HepG2 (cell line): ENCODE measurements around the gene EXPH5. TPM values are rescaled to one million over a fixed set of nuclear protein-coding genes. Genes with fewer than 3 reads are reported as not detected.

Experiments used
- ATAC-seq: fragments of 200-7000 bp; cut with Tn5 transposase; 3 replicates; pipeline ENCODE4 v1.9.1; 2020; ENCODE audit warnings: mild to moderate bottlenecking, moderate library complexity
- BruUV-seq: library from RNA; stranded (reverse); fragments of 400-500 nt; replicated peaks from 2 replicates; lab custom pipeline; 2021; lab: Mats Ljungman, UMichigan
- CTCF ChIA-PET: fragments of 300-600 bp; formaldehyde crosslinking; extraction: SDS; loops from one replicate; lab custom pipeline; 2021; ENCODE audit warnings: low total read pairs, inconsistent platforms, low intra/inter-chr PET ratio; lab: Yijun Ruan, JAX
- POLR2A ChIA-PET: fragments of 350-600 bp; sonication (Branson Sonifier 250); formaldehyde crosslinking; loops from one replicate; lab custom pipeline; 2020; ENCODE audit warnings: antibody characterized with exemption, inconsistent platforms; lab: Yijun Ruan, JAX
- DNase-seq: peaks from one replicate; pipeline ENCODE4 v3.0.0-alpha.2; 2015; ENCODE audit warnings: low spot score
- FAIRE-seq: peaks from 3 replicates; lab custom pipeline; 2011; peaks lifted over from hg19 to GRCh38; lab: Jason Lieb, UNC
- H2AFZ ChIP-seq: one replicate; pipeline ENCODE4 v1.6.1; 2011; ENCODE audit warnings: low read length, inconsistent platforms
- H3K27ac ChIP-seq: fragments of 300-600 bp; 3 replicates; pipeline ENCODE4 v1.8.0; 2011; ENCODE audit warnings: mixed run types, mild to moderate bottlenecking, mixed read lengths, low read length, inconsistent platforms; ENCODE audit not compliant: insufficient read depth; ENCODE audit errors: extremely low read length
- H3K27me3 ChIP-seq, 2 experiments: fragments of 200-600 bp in 1 of 2; 2 replicates in 1 of 2; 3 replicates in 1 of 2; pipeline versions ENCODE4 v1.6.0 to v1.8.0; 2011; ENCODE audit warnings: low read length in 2 of 2, mild to moderate bottlenecking in 2 of 2, moderate library complexity in 2 of 2, inconsistent platforms in 1 of 2; ENCODE audit not compliant: insufficient read depth in 2 of 2, control insufficient read depth in 1 of 2
- H3K36me3 ChIP-seq, 2 experiments: fragments of 200-600 bp in 1 of 2; replicated peaks in 1 of 2; 2 replicates in 1 of 2; 3 replicates in 1 of 2; pipeline versions ENCODE4 v1.5.1 to v1.8.0; 2011; ENCODE audit warnings: low read length in 2 of 2, inconsistent platforms in 1 of 2; ENCODE audit not compliant: insufficient read depth in 2 of 2, control insufficient read depth in 1 of 2
- H3K4me1 ChIP-seq: 2 replicates; pipeline ENCODE4 v1.5.1; 2012; ENCODE audit warnings: low read length, inconsistent platforms; ENCODE audit not compliant: insufficient read depth
- H3K4me2 ChIP-seq: 2 replicates; pipeline ENCODE4 v1.6.0; 2011; ENCODE audit warnings: low read depth, low read length, inconsistent platforms
- H3K4me3 ChIP-seq, 3 experiments: fragments of 200-600 bp in 1 of 3; sonication (generic), shearing (Covaris generic) in 1 of 3; replicated peaks in 1 of 3; 2 replicates each; pipeline ENCODE4 v1.5.1; 2011 to 2016; ENCODE audit warnings: low read length in 3 of 3, inconsistent platforms in 2 of 3, low read depth in 2 of 3, mild to moderate bottlenecking in 2 of 3, control low read depth in 1 of 3, mixed read lengths in 1 of 3; ENCODE audit not compliant: insufficient read depth in 1 of 3
- H3K79me2 ChIP-seq: one replicate; pipeline ENCODE4 v1.6.1; 2011; ENCODE audit warnings: low read length, inconsistent platforms; ENCODE audit not compliant: insufficient read depth
- H3K9ac ChIP-seq: 2 replicates; pipeline ENCODE4 v1.6.0; 2011; ENCODE audit warnings: mild to moderate bottlenecking, low read depth, low read length, inconsistent platforms; ENCODE audit not compliant: insufficient read depth
- H3K9me3 ChIP-seq: 2 replicates; pipeline ENCODE4 v1.5.1; 2012; ENCODE audit warnings: mild to moderate bottlenecking, low read length
- H4K20me1 ChIP-seq: 2 replicates; pipeline ENCODE4 v1.6.0; 2011; ENCODE audit warnings: inconsistent platforms, mild to moderate bottlenecking, low read length, moderate library complexity; ENCODE audit not compliant: insufficient read depth
- BORCS8-MEF2B ChIP-seq: sonication (generic); formaldehyde crosslinking; IDR thresholded peaks from 2 replicates; pipeline ENCODE4 v1.8.0; 2022; ENCODE audit warnings: mild to moderate bottlenecking, missing genetic modification reagents
- CREM ChIP-seq, 2 experiments: sonication (generic) in 1 of 2; formaldehyde crosslinking in 1 of 2; IDR thresholded peaks; 2 replicates each; pipeline versions ENCODE4 v1.4.0 to v1.6.1; 2016 to 2020; ENCODE audit warnings: antibody characterized with exemption in 1 of 2, mild to moderate bottlenecking in 1 of 2, missing genetic modification reagents in 1 of 2
- GTF2F1 ChIP-seq: fragments of 150-350 bp; IDR thresholded peaks from 2 replicates; pipeline ENCODE4 v1.6.1; 2014; ENCODE audit warnings: low read length
- MED1 ChIP-seq: sonication (generic); formaldehyde crosslinking; IDR thresholded peaks from 2 replicates; pipeline ENCODE4 v1.4.0; 2020; ENCODE audit warnings: missing genetic modification reagents
- MXI1 ChIP-seq: IDR thresholded peaks from 3 replicates; pipeline ENCODE4 v1.6.1; 2012; ENCODE audit warnings: low read depth, low read length, inconsistent platforms, borderline replicate concordance
- MYC ChIP-seq: sonication (generic); formaldehyde crosslinking; IDR thresholded peaks from 2 replicates; pipeline ENCODE4 v1.9.0; 2021; ENCODE audit warnings: missing genetic modification reagents, borderline replicate concordance
- POLR2G ChIP-seq: fragments of 200-400 bp; formaldehyde crosslinking; IDR thresholded peaks from 2 replicates; pipeline ENCODE4 v1.6.1; 2018; ENCODE audit warnings: mild to moderate bottlenecking, low read depth, low read length, moderate library complexity
- REXO4 ChIP-seq: sonication (generic); formaldehyde crosslinking; IDR thresholded peaks from 2 replicates; pipeline ENCODE4 v1.8.0; 2022; ENCODE audit warnings: missing genetic modification reagents, mild to moderate bottlenecking, borderline replicate concordance
- TCF7L2 ChIP-seq: IDR thresholded peaks from 2 replicates; pipeline ENCODE4 v1.6.1; 2011; ENCODE audit warnings: mild to moderate bottlenecking, low read depth, low read length, moderate library complexity
- ZBTB2 ChIP-seq: sonication (generic); formaldehyde crosslinking; IDR thresholded peaks from 2 replicates; pipeline ENCODE4 v1.8.0; 2022; ENCODE audit warnings: low read depth, missing genetic modification reagents
- ZNF574 ChIP-seq: sonication (generic); formaldehyde crosslinking; IDR thresholded peaks from 2 replicates; pipeline ENCODE4 v1.4.0; 2020; ENCODE audit warnings: missing genetic modification reagents
- ZNF614 ChIP-seq: IDR thresholded peaks from 2 replicates; pipeline ENCODE4 v1.6.1; 2018; ENCODE audit warnings: missing biosample characterization, missing genetic modification reagents, inconsistent platforms, borderline replicate concordance
- ZNF780A ChIP-seq: sonication (generic); formaldehyde crosslinking; IDR thresholded peaks from 2 replicates; pipeline ENCODE4 v1.8.0; 2022; ENCODE audit warnings: mild to moderate bottlenecking, missing genetic modification reagents, moderate library complexity
- WGBS: methylation state at CpG from one replicate; pipeline ENCODE4 v1.1.6; 2017; ENCODE audit warnings: low lambda C conversion rate; 5-methylcytosine and 5-hydroxymethylcytosine counted together
- in situ Hi-C: cut with HindIII; loops from 2 replicates; pipeline ENCODE4 v1.10.0; 2017; ENCODE audit warnings: low pct_unique_long_range_greater_than_20kb; ENCODE audit not compliant: extremely low pct_ligation_motif_present
- intact Hi-C: fragments of 100-400 bp; cut with micrococcal nuclease; formaldehyde crosslinking; loops from one replicate; pipeline ENCODE4 v1.10.0; 2022; ENCODE audit not compliant: unreplicated experiment
- polyA plus RNA-seq, 8 experiments: library from polyadenylated mRNA; depleted of rRNA in 3 of 8; stranded (reverse) in 7 of 8; unstranded in 1 of 8; fragments of >200 nt; fragmentation: Illumina TruSeq in 4 of 8; extraction: Trizol in 4 of 8; gene quantifications; 2 replicates each; pipeline versions ENCODE4 v1.2.1 to v1.2.3, GENCODE V29; 2011 to 2016; ENCODE audit warnings: low read depth in 4 of 8, missing spikeins in 1 of 8, mixed read lengths in 1 of 8; ENCODE audit not compliant: insufficient read depth in 1 of 8
- total RNA-seq, 5 experiments: library from RNA; depleted of rRNA; stranded (reverse); fragments of >200 nt; fragmentation: Illumina TruSeq; extraction: Trizol; gene quantifications; 2 replicates each; pipeline ENCODE4 v1.2.3, GENCODE V29; 2016; ENCODE audit warnings: low read depth in 1 of 5
- TF ChIP-seq, protein P1 (sequence below): sonication (generic); formaldehyde crosslinking; conservative IDR thresholded peaks from 2 replicates; pipeline ENCODE4 v1.5.0; 2020; ENCODE audit warnings: missing genetic modification reagents
- TF ChIP-seq, protein P2 (sequence below): sonication (generic); formaldehyde crosslinking; IDR thresholded peaks from 2 replicates; pipeline ENCODE4 v1.4.0; 2020; ENCODE audit warnings: mild to moderate bottlenecking, missing genetic modification reagents

EXPH5 gene
- total and polyA plus RNA-seq, 2 of the 13 experiments (the other 11 are each of a cell fraction or from before 2014, with no cell fraction given) = under 0.01 to 0.02 TPM

DNA sequence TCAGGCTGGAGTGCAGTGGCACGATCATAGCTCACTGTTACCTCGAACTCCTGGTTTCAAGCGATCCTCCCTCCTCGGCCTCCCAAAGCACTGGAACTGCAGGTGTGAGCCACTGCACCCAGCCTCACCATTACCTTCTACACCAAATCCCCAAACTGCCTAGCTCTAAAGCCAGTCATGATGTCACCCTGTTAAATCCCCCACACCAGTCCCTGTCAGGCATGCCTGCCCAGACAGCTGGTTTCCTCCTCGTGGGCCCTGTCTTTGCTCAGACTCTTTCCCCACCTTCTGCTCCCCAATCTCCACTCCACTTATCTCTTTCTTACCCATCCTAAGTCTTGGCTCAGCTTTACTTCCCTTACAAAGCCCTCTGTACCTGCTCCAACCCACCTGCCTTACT is 12.5 kb upstream of the EXPH5 start:
- POLR2A ChIA-PET = no interaction called here
- H3K9me3 ChIP-seq = no peaks in the 10 kb centered on the region
- H3K4me2 ChIP-seq = no peak overlapping the region
- no peaks in the 10 kb centered on the region for H4K20me1 ChIP-seq
- no peaks in the 10 kb centered on the region for H3K79me2 ChIP-seq
- no peak overlapping the region for H3K9ac ChIP-seq
- no peak overlapping the region for H3K4me3 ChIP-seq
- in situ Hi-C loops = no loop called here
- intact Hi-C loops = no loop called here
- 8% methylated on average over 5 of the region's 5 CpGs for WGBS
- FAIRE-seq (no peak), ATAC-seq (no peak), DNase-seq (no peak)
- H3K36me3 ChIP-seq = no peaks in the 10 kb centered on the region
- no peak overlapping the region for H2AFZ ChIP-seq
- TF ChIP-seq, protein P1, sequence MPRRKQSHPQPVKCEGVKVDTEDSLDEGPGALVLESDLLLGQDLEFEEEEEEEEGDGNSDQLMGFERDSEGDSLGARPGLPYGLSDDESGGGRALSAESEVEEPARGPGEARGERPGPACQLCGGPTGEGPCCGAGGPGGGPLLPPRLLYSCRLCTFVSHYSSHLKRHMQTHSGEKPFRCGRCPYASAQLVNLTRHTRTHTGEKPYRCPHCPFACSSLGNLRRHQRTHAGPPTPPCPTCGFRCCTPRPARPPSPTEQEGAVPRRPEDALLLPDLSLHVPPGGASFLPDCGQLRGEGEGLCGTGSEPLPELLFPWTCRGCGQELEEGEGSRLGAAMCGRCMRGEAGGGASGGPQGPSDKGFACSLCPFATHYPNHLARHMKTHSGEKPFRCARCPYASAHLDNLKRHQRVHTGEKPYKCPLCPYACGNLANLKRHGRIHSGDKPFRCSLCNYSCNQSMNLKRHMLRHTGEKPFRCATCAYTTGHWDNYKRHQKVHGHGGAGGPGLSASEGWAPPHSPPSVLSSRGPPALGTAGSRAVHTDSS (CRISPR knock-in tag) = no peak
- TF ChIP-seq ZNF780A (CRISPR knock-in tag) (no peak), GTF2F1 (no peak), REXO4 (no peak), TCF7L2 (no peak), BORCS8-MEF2B (no peak), ZNF614 (CRISPR knock-in tag) (no peak), MYC (CRISPR knock-in tag) (no peak), ZNF574 (CRISPR knock-in tag) (no peak), CREM (IDR thresholded peaks at IDR 0.05) (no peak), CREM (CRISPR knock-in tag; IDR thresholded peaks at IDR 0.05) (no peak), MXI1 (no peak), MED1 (no peak), ZBTB2 (CRISPR knock-in tag) (no peak), POLR2G (no peak)
- TF ChIP-seq, protein P2, sequence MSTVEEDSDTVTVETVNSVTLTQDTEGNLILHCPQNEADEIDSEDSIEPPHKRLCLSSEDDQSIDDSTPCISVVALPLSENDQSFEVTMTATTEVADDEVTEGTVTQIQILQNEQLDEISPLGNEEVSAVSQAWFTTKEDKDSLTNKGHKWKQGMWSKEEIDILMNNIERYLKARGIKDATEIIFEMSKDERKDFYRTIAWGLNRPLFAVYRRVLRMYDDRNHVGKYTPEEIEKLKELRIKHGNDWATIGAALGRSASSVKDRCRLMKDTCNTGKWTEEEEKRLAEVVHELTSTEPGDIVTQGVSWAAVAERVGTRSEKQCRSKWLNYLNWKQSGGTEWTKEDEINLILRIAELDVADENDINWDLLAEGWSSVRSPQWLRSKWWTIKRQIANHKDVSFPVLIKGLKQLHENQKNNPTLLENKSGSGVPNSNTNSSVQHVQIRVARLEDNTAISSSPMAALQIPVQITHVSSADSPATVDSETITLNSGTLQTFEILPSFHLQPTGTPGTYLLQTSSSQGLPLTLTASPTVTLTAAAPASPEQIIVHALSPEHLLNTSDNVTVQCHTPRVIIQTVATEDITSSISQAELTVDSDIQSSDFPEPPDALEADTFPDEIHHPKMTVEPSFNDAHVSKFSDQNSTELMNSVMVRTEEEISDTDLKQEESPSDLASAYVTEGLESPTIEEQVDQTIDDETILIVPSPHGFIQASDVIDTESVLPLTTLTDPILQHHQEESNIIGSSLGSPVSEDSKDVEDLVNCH (CRISPR knock-in tag) = no peak
- BruUV-seq = no TSS peak
- no peaks in the 10 kb centered on the region for H3K4me1 ChIP-seq
- H3K27ac ChIP-seq = no peak overlapping the region
- no peaks in the 10 kb centered on the region; a peak in 2 of 5 replicates for H3K27me3 ChIP-seq
- CTCF ChIA-PET = no interaction called here
